ENCODE data around the gene SPOCK3.
A peak's percentile ranks its signal among the peaks of the same experiment; 100 is the strongest.
"Not testable (repeated sequence)": the region's sequence is repeated elsewhere in the genome, so short reads cannot be mapped to it uniquely, and the experiment has no call there.

SPOCK3 gene

DNA sequence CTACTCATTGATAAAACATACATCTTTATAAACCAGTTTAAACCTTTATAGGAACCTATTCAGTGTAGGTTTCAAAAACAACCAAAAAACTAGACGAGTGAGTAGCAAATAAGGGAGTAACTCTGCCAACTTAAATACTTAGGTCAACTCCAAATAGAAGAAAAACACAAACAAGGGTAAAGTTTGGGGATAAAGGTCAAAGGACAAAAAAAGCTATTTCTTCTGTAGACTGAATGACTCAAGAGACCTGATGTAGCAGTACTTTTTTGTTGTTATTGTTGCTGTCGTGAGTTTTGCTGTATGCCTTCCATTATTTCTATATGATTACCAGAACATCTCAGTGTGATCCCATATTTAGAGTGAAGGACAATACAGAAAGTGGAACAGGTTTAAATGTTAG lies 199.3 kb downstream of the SPOCK3 start:
- DNase-seq = no peak

GRCh38 chr4:167032871-167033270 lies 201.4 kb downstream of the SPOCK3 start:
- peak in 2 of 4 experiments; percentile 3 for DNase-seq

- DNase-seq = no peak
Observed at GRCh38 chr4:167031534-167032156, 202.6 kb downstream of the SPOCK3 start.

- DNase-seq = no peak
Observed at GRCh38 chr4:167028976-167029375, 205.3 kb downstream of the SPOCK3 start.

GRCh38 chr4:167025670-167026069 lies 208.6 kb downstream of the SPOCK3 start:
- DNase-seq = no peak

DNA sequence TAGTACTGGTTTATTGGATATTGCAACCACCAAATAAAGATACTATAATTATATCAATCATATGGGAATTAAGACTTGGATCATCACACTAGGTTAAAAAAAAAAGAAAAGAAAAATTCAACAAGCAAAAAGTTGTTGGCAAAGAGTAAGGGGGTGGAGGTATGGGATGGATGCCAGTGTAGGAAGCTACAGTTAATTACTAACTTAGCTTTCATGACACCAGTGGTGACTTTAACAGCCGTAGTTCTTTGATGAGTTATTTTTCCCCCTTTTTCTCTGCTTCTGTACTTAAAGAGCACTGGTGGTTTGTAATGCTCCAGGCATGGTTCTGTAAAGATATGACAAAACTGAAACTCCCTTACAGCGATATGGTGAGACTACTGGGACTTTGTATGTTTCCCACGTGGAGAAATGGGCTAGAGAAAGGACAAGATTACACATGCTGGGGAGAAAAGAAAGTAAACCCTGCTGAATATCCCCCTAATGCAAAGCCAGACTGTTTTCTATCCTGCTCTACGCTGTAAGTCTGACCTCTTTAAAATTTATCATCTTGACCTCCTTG lies 210.8 kb downstream of the SPOCK3 start:
- no peak for DNase-seq

- peak; percentile 74 to 89 (median 82) for DNase-seq
Observed at GRCh38 chr4:167021545-167022155, 212.6 kb downstream of the SPOCK3 start.

GRCh38 chr4:167020410-167020809 lies 213.9 kb downstream of the SPOCK3 start:
- peak in 1 of 4 experiments; percentile 14 for DNase-seq

DNA sequence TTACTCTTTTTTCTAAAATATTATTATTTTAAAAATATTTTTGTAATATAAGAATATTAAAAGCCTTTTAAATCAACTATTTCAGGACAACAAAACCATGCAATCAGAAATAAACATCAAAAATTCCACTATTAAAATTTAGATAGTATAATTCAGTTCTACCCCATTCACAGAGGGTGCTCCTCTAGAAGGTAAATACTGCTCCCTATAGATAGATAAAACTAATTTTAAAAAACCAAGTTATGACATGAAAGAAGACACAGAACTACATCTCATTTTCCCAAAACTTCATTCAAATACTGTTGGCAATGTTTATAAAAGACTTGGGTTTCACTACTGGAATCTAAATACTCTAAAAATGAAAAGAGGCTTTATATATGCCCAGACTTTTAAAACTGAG lies 219.3 kb downstream of the SPOCK3 start:
- no peak for DNase-seq

DNA sequence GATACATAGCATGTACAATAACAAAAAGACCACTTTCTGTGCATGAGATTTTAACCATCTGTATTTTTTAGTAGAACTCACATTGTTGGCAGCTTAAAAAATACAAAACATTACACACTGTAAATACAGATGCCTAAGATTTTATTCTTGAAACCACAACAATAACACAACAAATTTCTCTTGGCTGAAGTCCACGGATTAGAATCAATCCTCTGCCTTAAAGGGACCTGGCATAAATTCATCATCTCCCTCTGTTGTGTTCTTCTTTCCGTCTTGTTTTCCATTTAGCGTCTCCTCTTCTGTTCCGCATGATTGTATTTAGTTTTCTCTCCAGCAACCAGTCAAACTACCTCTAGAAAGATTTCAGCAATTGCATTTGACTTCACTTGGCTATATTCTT lies 231.0 kb downstream of the SPOCK3 start:
- no peak for DNase-seq

DNA sequence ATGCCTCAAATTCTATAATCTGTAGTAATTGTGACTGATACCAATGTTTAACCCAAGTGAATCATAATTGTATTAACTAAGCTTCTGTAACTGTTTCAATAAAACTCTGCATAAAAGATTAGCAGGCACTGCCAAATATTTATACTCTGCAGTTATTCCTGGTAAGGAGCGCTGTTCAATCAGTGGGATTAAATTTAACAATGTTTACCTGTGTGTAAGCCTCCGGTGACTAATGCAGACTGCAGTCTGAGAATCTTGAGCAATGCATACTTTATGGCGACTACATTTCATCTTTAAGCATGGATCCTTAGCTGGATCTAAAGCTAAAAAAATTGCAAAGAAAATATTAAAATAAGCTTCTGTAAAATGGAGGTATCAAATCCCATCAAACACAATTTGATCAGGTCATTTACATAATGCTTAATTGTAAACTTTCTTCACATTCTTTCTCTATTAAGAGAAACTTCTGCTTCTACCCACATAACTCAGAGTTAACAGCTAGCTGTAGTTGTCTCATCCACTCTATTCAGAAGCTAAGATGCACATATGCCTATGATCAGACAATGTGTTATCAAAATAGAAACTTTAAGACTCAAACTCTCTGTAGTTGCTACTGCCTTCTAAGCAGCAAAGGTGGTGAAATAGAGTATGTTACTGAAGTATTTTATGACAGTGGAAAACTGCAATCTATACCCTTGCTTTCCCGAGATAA lies 234.0 kb downstream of the SPOCK3 start:
- DNase-seq = no peak

- no peak for DNase-seq
Observed at GRCh38 chr4:166996216-166996615, 238.1 kb downstream of the SPOCK3 start.

- DNase-seq = no peak
Observed at GRCh38 chr4:166994686-166995085, 239.6 kb downstream of the SPOCK3 start.

DNA sequence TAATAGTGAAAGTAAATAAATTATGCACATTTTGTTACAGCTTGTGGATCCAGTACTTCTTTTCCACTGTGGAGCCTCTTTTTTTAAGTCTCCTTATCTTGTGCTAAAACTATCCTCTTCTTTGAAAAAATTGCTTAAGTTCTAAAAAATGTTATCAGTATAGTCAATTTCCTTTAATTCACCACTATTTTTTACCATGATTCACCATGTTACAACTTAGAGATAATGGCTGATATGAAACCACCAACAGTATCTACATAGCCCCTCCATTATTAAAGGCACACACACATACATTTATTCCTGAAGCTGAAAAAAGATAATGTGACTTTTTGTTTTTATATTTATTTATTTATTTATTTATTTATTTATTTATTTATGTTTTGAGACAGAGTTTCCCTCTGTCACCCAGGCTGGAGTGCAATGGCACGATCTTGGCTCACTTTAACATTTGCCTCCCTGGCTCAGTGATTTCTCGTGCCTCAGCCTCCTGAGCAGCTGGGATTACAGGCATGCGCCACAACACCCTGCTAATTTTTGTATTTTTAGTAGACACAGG lies 243.2 kb downstream of the SPOCK3 start:
- no peak for DNase-seq

DNA sequence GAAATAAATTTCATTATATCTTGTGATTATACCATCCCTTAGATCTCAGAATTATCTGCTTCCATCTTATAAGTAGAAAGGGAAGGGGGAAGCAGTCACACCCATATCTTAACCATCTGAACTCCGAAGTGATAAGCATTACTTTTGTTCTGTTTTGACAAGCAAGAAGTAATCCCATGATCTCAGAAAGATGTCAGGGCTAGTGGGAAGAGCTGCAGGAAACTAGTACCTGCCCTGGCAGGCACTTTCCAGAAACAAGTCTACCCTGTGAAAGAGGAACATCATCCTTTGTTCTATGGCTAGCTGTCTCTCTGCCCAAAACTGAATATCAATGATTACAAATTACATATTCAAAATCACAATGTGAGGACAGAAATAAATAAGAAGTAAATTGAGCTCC lies 244.4 kb downstream of the SPOCK3 start:
- DNase-seq = no peak

DNA sequence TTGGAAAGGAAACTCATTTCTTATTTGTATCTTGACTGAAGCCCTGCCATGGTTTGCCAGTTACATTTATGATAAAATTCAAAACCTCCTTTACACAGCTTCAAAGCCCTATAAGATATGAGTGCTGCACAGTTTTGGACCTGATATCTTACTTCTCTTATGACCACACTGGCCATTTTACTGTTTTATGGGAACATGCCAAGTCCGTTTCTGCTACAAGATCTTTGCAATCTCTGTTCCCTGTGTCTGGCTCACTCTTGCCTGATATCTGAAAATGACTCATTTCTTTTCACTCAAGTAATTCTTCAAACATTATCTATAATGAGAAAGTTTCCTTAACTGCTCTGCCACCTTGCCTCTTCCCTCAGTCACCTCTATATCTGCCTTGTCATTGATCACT lies 247.3 kb downstream of the SPOCK3 start:
- no peak for DNase-seq

- no peak for DNase-seq
Observed at GRCh38 chr4:166981847-166982246, 252.4 kb downstream of the SPOCK3 start.

GRCh38 chr4:166980419-166980818 lies 253.9 kb downstream of the SPOCK3 start:
- no peak for DNase-seq

DNA sequence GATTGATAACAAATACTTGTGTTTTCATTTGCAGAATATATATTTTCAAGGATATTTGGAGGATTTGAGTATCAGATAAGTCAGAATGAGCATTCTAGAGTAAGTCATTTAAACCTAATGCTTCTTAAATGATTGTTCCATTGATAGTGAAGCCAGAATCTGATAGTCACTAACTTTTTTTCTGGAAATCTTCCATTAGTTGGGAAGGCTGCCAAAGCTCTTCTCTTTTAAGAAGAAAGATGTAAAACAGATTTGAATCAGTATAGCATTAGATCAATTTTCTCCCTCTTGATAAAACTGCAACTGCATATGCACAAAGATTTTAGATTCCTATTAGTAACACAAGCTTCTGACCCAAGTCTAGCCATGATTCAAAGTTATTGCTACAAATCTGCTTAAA lies 256.7 kb downstream of the SPOCK3 start:
- no peak for DNase-seq

- DNase-seq = no peak
Observed at GRCh38 chr4:166972071-166972470, 262.2 kb downstream of the SPOCK3 start.

- DNase-seq = not testable (repeated sequence)
Observed at GRCh38 chr4:166968219-166968618, 266.1 kb downstream of the SPOCK3 start.

GRCh38 chr4:166965562-166965961 lies 268.7 kb downstream of the SPOCK3 start:
- DNase-seq = no peak

- DNase-seq = no peak
Observed at GRCh38 chr4:166957451-166957850, 276.8 kb downstream of the SPOCK3 start.

Measured in suppressor macrophage (primary cell).